ENCODE measurements around the gene KRT33B. TPM values are rescaled to one million over a fixed set of nuclear protein-coding genes. Genes with fewer than 3 reads are reported as not detected.
"Not testable (repeated sequence)": the region's sequence is repeated elsewhere in the genome, so short reads cannot be mapped to it uniquely, and the experiment has no call there.

KRT33B gene
- polyA plus RNA-seq, 10 donors, result 0.09 to 0.26 (median 0.18) TPM; not detected in 4

GRCh38 chr17:41393826-41394225 is 24.2 kb upstream of the KRT33B start:
- no peak for DNase-seq

GRCh38 chr17:41393294-41393693 is 23.7 kb upstream of the KRT33B start:
- peak in 1 of 3 donors; percentile 20 for DNase-seq

- no peak for DNase-seq
Observed at GRCh38 chr17:41392278-41392677, 22.7 kb upstream of the KRT33B start.

- DNase-seq, result no peak
Observed at GRCh38 chr17:41391535-41391934, 21.9 kb upstream of the KRT33B start.

- DNase-seq, result no peak
Observed at GRCh38 chr17:41390411-41390938, 20.9 kb upstream of the KRT33B start.

- DNase-seq, result no peak
Observed at GRCh38 chr17:41387670-41388069, 18.1 kb upstream of the KRT33B start.

- DNase-seq, result no peak
Observed at GRCh38 chr17:41386227-41386626, 16.6 kb upstream of the KRT33B start.

GRCh38 chr17:41383690-41384089 is 14.1 kb upstream of the KRT33B start:
- DNase-seq, result no peak

- DNase-seq, result no peak
Observed at GRCh38 chr17:41382394-41382793, 12.8 kb upstream of the KRT33B start.

GRCh38 chr17:41381943-41382342 is 12.3 kb upstream of the KRT33B start, which contains the start of gene KRT34:
KRT34 (minus strand) TSS chr17:41382306; CDS start chr17:41382246, 60 bp downstream.
- not testable (repeated sequence) for DNase-seq

- DNase-seq, result peak in 1 of 3 donors; percentile 56
Observed at GRCh38 chr17:41380091-41380490, 10.5 kb upstream of the KRT33B start.

- DNase-seq, result no peak
Observed at GRCh38 chr17:41377546-41377945, 7.9 kb upstream of the KRT33B start.

GRCh38 chr17:41369023-41369422 is 590 bp downstream of the KRT33B start:
- no peak for DNase-seq

GRCh38 chr17:41367426-41368075 is 2.1 kb downstream of the KRT33B start:
- DNase-seq, result peak in 2 of 3 donors; percentile 6 to 29

- DNase-seq, result no peak
Observed at GRCh38 chr17:41366070-41366469, 3.5 kb downstream of the KRT33B start.

GRCh38 chr17:41363881-41364280 is 5.7 kb downstream of the KRT33B start:
- no peak for DNase-seq

GRCh38 chr17:41360296-41360995 is 9.2 kb downstream of the KRT33B start:
- peak in 1 of 3 donors; percentile 41 for DNase-seq

- DNase-seq, result no peak
Observed at GRCh38 chr17:41354536-41354935, 15.1 kb downstream of the KRT33B start.

- DNase-seq, result no peak
Observed at GRCh38 chr17:41352597-41353366, 16.8 kb downstream of the KRT33B start.

GRCh38 chr17:41351177-41351576 is 18.4 kb downstream of the KRT33B start:
- DNase-seq, result no peak

GRCh38 chr17:41350381-41350878 is 19.2 kb downstream of the KRT33B start, which contains the start of gene KRT33A:
KRT33A (minus strand) TSS chr17:41350828; CDS start chr17:41350767, 61 bp downstream.
- DNase-seq, result not testable (repeated sequence)
